Heart left ventricle (tissue), 16 donors: ENCODE measurements around the gene RPL21. TPM values are rescaled to one million over a fixed set of nuclear protein-coding genes. Genes with fewer than 3 reads are reported as not detected.

ENCODE experiments used
- ATAC-seq, 4 donors: fragments of 200-7000 bp; cut with Tn5 transposase; one replicate each; pipeline ENCODE4 v1.9.1; 2020 to 2022; ENCODE audit warnings: moderate library complexity in 4 of 4, mild to moderate bottlenecking in 3 of 4, moderate number of reproducible peaks in 1 of 4
- DNase-seq, 5 donors: peaks; one replicate each; pipeline ENCODE4 v3.0.0-alpha.2; 2020
- H3K27ac ChIP-seq, 12 donors: fragments of 200-600 bp; sonication (generic) in 4 of 12; one replicate each; pipeline versions ENCODE4 v1.5.0 to v1.8.0; 2016 to 2022; ENCODE audit warnings: mild to moderate bottlenecking in 2 of 12
- H3K27me3 ChIP-seq, 9 donors: fragments of 200-600 bp; sonication (generic) in 2 of 9; one replicate each; pipeline versions ENCODE4 v1.5.1 to v1.8.0; 2016 to 2022; ENCODE audit warnings: mild to moderate bottlenecking in 3 of 9
- H3K36me3 ChIP-seq, 9 donors: fragments of 200-600 bp; sonication (generic) in 2 of 9; one replicate each; pipeline versions ENCODE4 v1.5.0 to v1.8.0; 2018 to 2022; ENCODE audit warnings: mild to moderate bottlenecking in 2 of 9
- H3K4me1 ChIP-seq, 12 donors: fragments of 200-600 bp; sonication (generic) in 4 of 12; one replicate each; pipeline versions ENCODE4 v1.5.0 to v1.8.0; 2016 to 2022; ENCODE audit warnings: mild to moderate bottlenecking in 3 of 12
- H3K4me3 ChIP-seq, 12 donors: fragments of 200-600 bp; sonication (generic) in 4 of 12; one replicate each; pipeline versions ENCODE4 v1.5.0 to v1.8.0; 2017 to 2022; ENCODE audit warnings: mild to moderate bottlenecking in 9 of 12, moderate library complexity in 4 of 12
- H3K9me3 ChIP-seq, 12 donors: fragments of 200-600 bp; sonication (generic) in 4 of 12; one replicate each; pipeline versions ENCODE4 v1.5.0 to v1.8.0; 2016 to 2022; ENCODE audit warnings: mild to moderate bottlenecking in 1 of 12
- CTCF ChIP-seq, 12 donors: fragments of 200-600 bp; sonication (generic) in 4 of 12; IDR thresholded peaks; one replicate each; pipeline versions ENCODE4 v1.5.0 to v1.8.0; 2018 to 2022; ENCODE audit warnings: antibody characterized with exemption in 12 of 12, mild to moderate bottlenecking in 5 of 12
- POLR2A ChIP-seq, 2 donors: fragments of 450-650 bp; IDR thresholded peaks; one replicate each; pipeline ENCODE4 v1.6.1; 2017; ENCODE audit warnings: antibody characterized with exemption in 2 of 2, mild to moderate bottlenecking in 2 of 2, moderate library complexity in 2 of 2
- whole genome bisulfite sequencing, 4 donors: extraction: QIAGEN DNeasy Blood & Tissue Kit in 2 of 4; methylation state at CpG; one replicate each; pipeline versions ENCODE4 v1.1.5 to v1.1.7; 2013 to 2018; 5-methylcytosine and 5-hydroxymethylcytosine counted together
- intact Hi-C, 10 donors: fragments of 100-400 bp; cut with DNase I; formaldehyde crosslinking; loops; one replicate each; pipeline versions ENCODE4 v1.11.1 to v1.14.2; 2022
- polyA plus RNA-seq, 2 donors: library from polyadenylated mRNA; stranded (reverse); fragments of 200-250 nt; gene quantifications; one replicate each; pipeline ENCODE4 v1.2.3, GENCODE V29; 2013
- total RNA-seq, 9 donors: library from RNA; depleted of rRNA in 2 of 9; stranded (reverse); fragments of >200 nt in 2 of 9; fragmentation: NEBNext Ultra II Directional in 3 of 9; extraction: Animal tissue kit (Norgen Biotek cat#: 25700) in 3 of 9; gene quantifications; one replicate each; pipeline versions ENCODE4 v1.1.0 to v1.2.4, GENCODE V29; 2016 to 2023
- donor health status: ischemic (EF 13 %, LVEDD 7.1; RV severe dilation, severe dysfunction).
- donor health status: healthy with polysubstance abuse.
- donor health status: DM: no; HTN: yes; CAD: no.
- donor health status: DM: no; HTN: no; CAD: no.
- donor health status: ischemic (EF 25% LVEDD 6.9; RV normal size, moderate dysfunction).
- donor health status: ischemic (EF 25% LVEDD 5.7; RV mildly dilated, moderate dysfunction).
- donor health status: healthy.
- donor health status: DM: yes; HTN: yes; CAD: no.
- donor health status: ischemic (EF 35%, LVEDD 5.7; RV mildly dilated, moderate dysfunction).
- donor health status: nonischemic (EF 11% LVEDD 7.7; RV severe dilation, severe dysfunction).
- donor health status: DM: yes; HTN: yes; CAD: no.
- donor health status: PGD.
- donor health status: ischemic (EF 29% LVEDD 5.4; RV normal size, mild dysfunction).
- donor health status: nonischemic (EF 23%, LVEDD 6.1; RV moderate dilation, normal function).

RPL21 gene
- total and polyA plus RNA-seq, 11 donors, result 292 to 1,593 (median 609) TPM

DNA sequence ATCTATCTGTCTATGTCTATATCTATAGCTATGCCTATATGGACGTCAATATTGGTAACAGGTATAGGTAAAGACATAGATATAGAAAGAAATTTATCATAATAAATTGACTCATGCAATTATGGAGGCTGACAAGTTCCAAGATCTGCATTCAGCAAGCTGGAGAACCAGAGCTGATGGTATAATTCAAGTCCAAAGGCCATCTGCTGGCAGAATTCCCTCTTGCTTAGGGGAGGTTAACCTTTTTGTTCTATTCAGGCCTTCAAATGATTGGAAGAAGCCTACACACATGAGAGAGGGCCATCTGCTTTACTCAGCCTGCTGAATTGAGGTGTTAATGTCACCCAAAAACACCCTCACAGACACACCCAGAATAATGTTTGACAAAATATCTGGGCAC is 30.1 kb downstream of the RPL21 start:
- H3K36me3 ChIP-seq, result no peaks in the 10 kb centered on the region
- no peaks in the 10 kb centered on the region for H3K27me3 ChIP-seq
- no peak overlapping the region for H3K4me3 ChIP-seq
- intact Hi-C loops, result loop anchor here in 8 of 10 donors (5.0 to 10.0 kb wide), 4 partner anchors 73 to 334 kb away; no protein-coding TSS in a partner anchor
- no peak overlapping the region for H3K27ac ChIP-seq
- DNase-seq, result no peak
- no peaks in the 10 kb centered on the region for H3K9me3 ChIP-seq
- H3K4me1 ChIP-seq, result no peaks in the 10 kb centered on the region
- 65 to 82% (median 73%) methylated on average over 1 of the region's 1 CpG for WGBS, 4 donors
- ATAC-seq, result no peak
- TF ChIP-seq POLR2A (IDR thresholded peaks at IDR 0.05), result no peak
- TF ChIP-seq CTCF (IDR thresholded peaks at IDR 0.05), result no peak

DNA sequence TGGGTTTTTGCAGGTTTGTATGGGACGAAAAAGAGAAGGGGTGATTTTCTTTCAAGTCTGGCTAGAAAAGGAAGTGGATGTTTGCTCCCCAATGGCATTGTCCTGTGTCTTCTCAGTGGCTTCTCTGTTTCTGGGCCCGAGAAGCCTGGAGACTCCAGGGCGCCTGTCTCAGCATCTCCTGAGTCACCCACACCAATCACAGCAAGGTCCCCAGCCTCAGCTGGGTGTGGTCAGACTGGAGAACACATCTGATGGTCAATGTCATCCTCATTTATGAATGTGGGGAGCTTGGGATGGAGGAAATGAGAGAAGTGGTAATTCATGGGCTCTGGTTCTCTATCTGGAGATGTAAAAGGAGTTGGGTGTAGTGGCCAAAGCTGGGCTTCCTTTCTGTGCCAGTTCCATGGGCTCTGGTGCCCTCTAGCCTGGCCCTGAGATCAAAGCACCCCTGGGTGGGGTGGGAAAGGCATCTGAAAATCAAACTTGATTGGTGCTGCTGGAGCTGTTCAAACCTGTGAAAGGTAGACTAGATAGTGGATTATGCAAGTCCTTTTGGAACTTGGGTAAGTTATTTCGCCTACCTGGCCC is 32.6 kb downstream of the RPL21 start:
- Histone ChIP-seq H3K27me3 (no peaks in the 10 kb centered on the region), H3K4me1 (no peaks in the 10 kb centered on the region), H3K36me3 (no peaks in the 10 kb centered on the region), H3K27ac (no peak overlapping the region), H3K4me3 (no peak overlapping the region), H3K9me3 (no peaks in the 10 kb centered on the region)
- WGBS, 4 donors, result 82 to 93% (median 88%) methylated on average over 4 of the region's 4 CpGs
- ATAC-seq (peak; percentile 71 to 83 (median 78)), DNase-seq (no peak)
- TF ChIP-seq POLR2A (IDR thresholded peaks at IDR 0.05) (no peak), CTCF (IDR thresholded peaks at IDR 0.05) (peak in 11 of 12 donors; percentile 19 to 60 (median 40))
- intact Hi-C loops, result loop anchor here in 8 of 10 donors (2.0 to 10.0 kb wide), 5 partner anchors 71 to 337 kb away; no protein-coding TSS in a partner anchor

DNA sequence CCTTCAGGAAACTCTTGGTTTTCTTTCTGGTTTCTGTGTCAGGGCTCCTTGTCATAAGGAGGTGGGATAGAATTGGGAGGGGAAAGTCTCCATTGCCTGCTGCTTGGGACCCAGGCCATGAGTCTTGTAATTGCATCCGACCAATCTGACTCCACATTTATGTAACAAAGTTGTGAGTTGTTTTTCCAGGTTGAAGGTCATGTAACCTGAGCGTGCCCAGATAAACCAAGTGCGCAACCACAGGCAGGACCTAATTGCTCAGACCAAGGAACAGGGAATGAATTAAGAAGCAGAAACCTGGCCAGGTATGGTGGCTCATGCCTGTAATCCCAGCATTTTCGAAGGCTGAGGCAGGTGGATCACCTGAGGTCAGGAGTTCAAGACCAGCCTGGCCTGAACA is 37.0 kb downstream of the RPL21 start:
- WGBS, 4 donors, result 89 to 93% (median 90%) methylated on average over 4 of the region's 4 CpGs
- no peak for DNase-seq
- H3K9me3 ChIP-seq, result peaks cover 0 to 3% (median 0%) of the 10 kb centered on the region in 12 donors
- no peaks in the 10 kb centered on the region for H3K4me1 ChIP-seq
- TF ChIP-seq POLR2A (IDR thresholded peaks at IDR 0.05) (no peak), CTCF (IDR thresholded peaks at IDR 0.05) (no peak)
- intact Hi-C loops, result loop anchor here in 3 of 10 donors (5.0 to 10.0 kb wide), 3 partner anchors 64 to 304 kb away; no protein-coding TSS in a partner anchor
- ATAC-seq, result no peak
- no peak overlapping the region for H3K27ac ChIP-seq
- H3K4me3 ChIP-seq, result no peak overlapping the region
- H3K36me3 ChIP-seq, result no peaks in the 10 kb centered on the region
- H3K27me3 ChIP-seq, result no peaks in the 10 kb centered on the region

GRCh38 chr13:27289011-27289665 is 37.8 kb downstream of the RPL21 start:
- H3K36me3 ChIP-seq, result no peaks in the 10 kb centered on the region
- DNase-seq, result no peak
- intact Hi-C loops, result loop anchor here in 3 of 10 donors (5.0 to 10.0 kb wide), 3 partner anchors 63 to 304 kb away; no protein-coding TSS in a partner anchor
- WGBS, 4 donors, result 65 to 82% (median 74%) methylated on average over 2 of the region's 2 CpGs
- H3K27ac ChIP-seq, result no peak overlapping the region
- no peak for ATAC-seq
- H3K4me3 ChIP-seq, result no peak overlapping the region
- no peaks in the 10 kb centered on the region for H3K27me3 ChIP-seq
- peaks cover 0 to 3% (median 0%) of the 10 kb centered on the region in 12 donors for H3K9me3 ChIP-seq
- TF ChIP-seq POLR2A (IDR thresholded peaks at IDR 0.05) (no peak), CTCF (IDR thresholded peaks at IDR 0.05) (no peak)
- no peaks in the 10 kb centered on the region for H3K4me1 ChIP-seq
